GM11168 (cell line): Measurements from ENCODE around the gene KRT82.
"Not testable (repeated sequence)": the region's sequence is repeated elsewhere in the genome, so short reads cannot be mapped to it uniquely, and the experiment has no call there.

ENCODE experiments used
- in situ Hi-C: fragments of 300-500 bp; cut with MboI; formaldehyde crosslinking; loops from one replicate; pipeline ENCODE4 v1.12.0; 2022; ENCODE audit warnings: low sequenced_read_pairs; ENCODE audit not compliant: unreplicated experiment

KRT82 gene

DNA sequence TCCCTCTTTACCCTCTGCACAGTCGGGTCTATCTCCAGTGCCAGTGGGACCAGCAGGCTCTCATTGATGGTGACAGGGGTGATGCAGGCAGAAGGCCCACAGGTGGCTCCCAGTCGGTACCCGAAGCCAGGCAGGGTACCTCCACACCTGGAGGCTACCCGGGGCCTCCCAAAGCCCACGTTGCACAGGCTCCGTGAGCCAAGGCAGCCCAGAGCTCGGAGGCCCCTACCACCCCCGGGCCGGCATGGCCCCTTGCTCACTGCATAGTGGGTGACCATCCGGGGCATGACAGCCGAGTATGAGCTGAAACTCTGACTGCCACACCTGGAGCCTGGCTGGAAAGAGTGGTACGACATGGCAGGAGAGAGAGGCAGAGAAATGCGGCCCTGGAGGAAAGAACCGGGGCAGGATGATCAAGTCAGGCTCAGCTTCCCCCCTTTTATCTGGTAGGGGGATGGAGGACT lies at the start of gene KRT82:
Gene KRT82, minus strand, starts transcription at position 414 of the 464 bp plus-strand sequence. Its CDS starts 58 bp downstream, at position 356.
- in situ Hi-C loops, result no loop called here

DNA sequence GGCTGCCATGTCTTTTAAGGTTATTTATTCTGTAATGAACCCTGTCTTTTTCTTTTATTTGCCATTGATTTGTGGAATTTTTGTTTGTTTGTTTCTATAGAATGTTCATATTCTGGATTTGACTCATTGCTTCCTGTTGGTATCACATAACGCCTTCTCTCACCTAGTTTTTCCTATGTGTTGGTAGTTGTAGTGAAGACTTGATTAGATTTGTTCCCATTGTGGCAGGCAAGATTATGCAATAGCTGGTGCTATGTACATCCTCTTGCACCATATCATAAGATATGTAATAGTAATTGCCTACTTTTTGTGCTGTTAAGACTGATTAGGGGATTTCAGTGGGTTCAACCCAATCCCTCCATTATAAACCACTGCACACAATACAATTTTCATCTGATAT lies 49.7 kb upstream of the KRT82 start:
- in situ Hi-C loops, result no loop called here

DNA sequence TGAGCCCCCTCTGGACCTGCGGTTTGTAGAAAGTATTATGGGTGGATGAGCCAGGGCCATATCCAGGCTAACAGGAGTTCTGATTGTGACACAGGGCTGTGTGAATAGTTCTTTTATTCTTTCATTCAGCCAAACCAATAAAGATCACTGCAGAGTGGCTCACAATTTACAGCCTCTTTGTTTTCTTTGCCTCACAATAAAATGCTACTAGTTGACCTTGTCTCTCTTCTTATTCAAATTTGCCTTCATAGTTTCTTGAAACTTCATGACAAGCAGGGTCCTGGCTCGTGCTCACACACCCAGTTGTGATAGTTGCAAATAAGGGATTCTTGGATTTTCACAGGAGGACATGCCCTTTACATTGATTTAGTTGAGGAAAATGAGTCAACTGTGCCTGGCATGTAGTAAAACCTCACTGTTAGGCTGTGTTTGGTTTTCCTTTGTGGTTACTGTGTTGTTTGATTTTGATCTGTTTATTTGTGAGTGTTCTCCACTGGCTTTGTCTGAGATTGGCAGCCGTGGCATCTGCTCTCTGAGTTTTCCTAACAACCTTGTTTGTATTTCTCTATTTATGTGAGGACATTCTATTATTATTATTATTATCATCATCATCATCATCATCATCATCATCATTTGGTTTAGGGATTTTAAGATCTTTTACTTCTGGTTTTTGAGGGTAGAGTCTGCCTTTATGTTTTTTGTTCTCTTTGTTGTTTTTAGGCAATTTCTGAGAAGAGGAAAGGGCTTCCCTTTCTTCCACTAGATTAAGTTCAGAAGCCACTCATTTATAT lies 48.5 kb upstream of the KRT82 start:
- in situ Hi-C loops, result no loop called here

DNA sequence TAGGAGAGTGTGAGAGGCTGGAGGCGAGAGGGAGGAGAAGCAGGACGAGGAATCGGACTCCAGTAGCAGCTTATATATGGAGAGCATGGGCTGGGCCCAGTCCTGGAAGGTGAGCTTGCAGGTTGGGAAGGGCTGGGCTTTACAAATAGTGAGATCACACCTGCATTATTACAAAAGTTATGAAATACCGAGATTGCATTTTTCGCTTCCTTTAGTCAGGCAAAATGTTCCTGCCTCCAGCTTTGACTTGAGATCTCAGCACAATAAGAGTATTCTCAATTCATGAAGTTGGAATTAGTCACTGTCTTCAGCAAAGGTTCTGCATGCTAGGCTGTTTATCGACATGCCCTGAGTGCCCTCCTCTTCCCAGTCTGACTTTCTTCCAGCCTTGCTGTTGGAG lies 46.0 kb upstream of the KRT82 start, which contains the start of gene KRT6B:
Gene KRT6B, minus strand, starts transcription at position 46 of the 400 bp plus-strand sequence. CDS start 68 bp downstream, outside the sequence.
- in situ Hi-C loops, result no loop called here

DNA sequence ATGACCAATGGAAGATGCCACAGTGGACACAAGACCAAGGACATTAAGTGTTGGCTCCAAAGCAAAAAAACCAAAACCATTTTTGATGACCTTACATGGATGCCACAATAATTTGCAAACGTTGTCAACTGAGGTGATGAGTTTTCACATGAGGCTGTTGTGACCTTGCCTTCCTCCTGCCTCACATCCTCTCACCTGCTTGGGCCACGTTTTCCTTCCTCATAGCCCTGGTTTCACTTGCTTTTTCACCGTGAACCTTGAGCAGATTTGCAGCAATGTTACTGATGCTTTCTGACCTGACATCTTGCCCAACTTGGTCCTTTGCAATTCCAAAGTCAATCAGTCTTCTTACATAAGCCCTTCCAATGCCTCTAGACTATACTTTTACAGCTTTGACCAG lies 42.1 kb upstream of the KRT82 start:
- in situ Hi-C loops, result no loop called here

DNA sequence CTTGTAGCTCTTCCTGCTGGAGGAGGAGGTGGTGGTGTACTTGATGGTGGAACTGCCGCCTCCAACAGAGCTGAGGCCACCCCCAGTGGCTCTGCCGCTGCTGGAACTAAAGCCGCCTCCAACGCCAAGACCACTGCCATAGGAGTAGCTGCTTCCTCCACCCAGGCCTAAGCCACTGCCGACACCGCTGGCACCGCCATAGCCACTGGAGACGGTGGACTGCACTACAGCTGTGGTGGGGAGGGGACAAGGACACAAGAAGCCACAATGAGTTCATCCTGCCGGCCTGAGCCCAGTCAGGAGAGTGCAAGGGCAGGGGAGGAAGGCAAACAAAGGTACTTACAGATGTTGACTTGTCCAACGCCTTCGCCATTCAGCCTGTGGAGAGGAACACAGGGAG lies 41.1 kb upstream of the KRT82 start:
- in situ Hi-C loops, result not testable (repeated sequence)

DNA sequence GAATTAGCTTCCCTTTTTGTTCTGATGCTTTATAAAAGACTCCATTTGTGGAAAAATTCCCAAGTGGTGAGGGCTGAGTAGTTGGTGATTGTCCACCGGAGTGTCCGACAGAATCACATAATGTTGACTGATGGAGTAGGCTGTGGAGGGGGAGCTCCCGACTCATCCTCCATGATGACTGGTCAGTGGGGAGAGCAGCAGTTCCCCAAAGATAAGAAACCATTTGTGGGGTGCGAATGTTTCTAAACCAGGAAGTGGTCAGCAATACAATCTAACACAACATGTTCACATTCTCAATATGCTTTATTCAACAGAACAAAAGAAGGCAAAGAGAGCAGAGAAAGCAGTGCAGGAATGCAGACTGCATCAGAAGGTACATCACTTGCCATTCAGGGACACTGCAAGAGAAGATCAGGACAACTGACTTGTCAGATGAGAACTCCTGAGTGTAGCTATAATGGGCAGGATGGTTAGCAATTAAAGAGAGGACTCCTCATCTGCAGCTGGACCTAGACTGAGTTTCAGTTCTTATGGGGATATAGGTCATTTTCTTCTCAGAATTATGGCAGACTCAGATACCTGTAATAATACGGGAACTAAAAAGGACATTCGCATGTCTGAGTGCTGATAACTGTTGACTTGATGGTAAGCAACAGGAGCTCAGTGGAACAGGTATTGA lies 40.4 kb upstream of the KRT82 start:
- in situ Hi-C loops, result no loop called here

DNA sequence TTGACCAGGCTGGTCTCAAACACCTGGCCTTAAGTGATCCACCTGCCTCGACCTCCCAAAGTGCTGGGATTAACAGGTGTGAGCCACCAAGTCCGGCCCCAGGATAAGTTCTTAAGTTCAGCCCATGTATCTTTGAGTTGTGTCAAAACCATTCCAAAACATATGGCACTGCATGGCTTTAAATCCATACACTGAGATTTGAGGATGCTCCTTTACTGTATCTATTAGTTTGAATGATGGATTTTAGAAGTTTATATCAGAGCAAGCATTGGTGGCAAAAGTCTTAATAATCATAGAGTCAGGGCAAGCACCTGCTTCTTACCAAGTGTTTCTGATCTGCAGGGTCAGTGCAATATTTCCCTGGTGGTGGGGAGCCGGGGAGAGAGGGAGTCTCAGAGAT lies 39.7 kb upstream of the KRT82 start:
- in situ Hi-C loops, result no loop called here

DNA sequence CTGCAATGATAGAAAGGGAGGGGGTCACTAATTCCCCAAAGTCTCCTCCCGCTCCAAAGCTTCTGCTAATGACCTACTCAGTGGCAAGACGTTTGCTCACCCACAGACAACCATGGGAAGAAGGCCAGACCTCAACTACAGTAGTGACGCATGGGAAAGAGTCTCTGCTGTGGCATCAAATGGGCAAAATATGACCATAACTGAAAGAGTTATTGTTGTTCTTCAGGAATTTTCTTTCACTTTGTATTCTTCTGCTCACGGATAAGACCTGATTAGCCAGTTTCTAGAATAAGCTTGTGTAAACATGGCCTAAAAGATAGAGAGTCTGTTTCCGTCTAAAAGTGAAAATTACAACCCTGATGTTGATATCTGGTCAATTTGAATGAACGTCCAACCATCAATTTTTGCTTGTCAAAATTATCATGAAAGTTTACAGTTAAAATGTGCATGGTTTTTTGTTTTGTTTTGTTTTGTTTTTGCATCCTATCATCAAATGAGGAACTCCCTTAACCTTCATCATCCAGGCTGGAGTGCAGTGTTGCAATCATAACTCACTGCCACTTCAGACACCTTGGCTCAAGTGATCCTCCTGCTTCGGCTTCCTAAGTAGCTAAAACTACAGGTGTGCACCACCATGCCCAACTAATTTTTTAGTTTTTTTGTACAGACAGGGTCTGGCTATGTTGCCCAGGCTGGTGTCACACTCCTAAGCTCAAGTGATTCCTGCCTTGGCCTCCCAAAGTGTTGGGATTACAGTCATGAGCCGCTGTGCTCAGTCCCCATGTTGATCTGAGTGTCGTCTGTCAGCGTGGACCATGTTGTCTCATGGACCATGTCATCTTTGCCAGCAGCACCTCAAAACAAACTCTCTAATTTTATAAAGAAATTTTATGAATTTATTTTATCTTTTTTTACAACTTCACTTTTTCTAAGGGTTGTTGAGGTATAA lies 38.8 kb upstream of the KRT82 start:
- in situ Hi-C loops, result no loop called here

DNA sequence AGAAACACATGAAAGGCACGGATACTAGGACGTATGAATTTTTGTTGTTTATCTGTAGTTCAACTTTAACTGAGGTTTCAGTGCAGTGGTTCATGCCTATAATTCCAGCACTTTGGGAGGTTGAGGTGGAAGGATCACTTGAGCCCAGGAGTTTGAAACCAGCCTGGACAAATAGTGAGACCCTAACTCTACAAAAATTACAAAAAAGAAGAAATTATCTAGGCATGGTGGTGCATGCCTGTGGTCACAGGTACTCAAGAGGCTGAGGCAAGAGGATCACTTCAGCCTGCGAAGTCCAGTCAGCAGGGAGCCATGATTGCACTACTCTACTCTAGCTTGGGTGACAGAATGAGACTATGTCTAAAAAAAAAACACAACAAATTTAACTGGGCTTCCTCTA lies 37.8 kb upstream of the KRT82 start:
- in situ Hi-C loops, result no loop called here

DNA sequence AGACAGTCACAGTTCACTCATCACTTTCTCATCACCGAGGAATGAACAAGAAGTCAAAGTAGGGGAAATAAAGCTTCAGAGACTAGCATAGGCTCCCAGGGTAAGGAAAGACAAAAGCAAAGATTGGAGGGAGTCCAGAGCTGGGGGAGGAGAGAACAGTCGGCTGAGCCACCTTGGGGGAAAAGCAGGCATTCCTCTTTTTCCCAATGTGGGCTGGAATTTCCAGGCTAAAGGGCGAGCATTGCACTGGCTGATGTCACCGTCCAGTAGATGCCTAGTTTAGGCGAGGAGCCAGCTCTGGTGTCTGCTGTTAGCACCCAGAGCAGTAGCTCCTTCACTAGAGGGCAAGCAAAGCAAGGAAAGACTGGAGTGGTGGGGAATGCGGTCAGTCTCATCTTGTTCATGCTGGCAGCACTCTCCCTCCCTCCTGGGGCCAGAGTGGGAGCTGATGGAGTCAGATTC lies 36.5 kb upstream of the KRT82 start:
- in situ Hi-C loops, result no loop called here

DNA sequence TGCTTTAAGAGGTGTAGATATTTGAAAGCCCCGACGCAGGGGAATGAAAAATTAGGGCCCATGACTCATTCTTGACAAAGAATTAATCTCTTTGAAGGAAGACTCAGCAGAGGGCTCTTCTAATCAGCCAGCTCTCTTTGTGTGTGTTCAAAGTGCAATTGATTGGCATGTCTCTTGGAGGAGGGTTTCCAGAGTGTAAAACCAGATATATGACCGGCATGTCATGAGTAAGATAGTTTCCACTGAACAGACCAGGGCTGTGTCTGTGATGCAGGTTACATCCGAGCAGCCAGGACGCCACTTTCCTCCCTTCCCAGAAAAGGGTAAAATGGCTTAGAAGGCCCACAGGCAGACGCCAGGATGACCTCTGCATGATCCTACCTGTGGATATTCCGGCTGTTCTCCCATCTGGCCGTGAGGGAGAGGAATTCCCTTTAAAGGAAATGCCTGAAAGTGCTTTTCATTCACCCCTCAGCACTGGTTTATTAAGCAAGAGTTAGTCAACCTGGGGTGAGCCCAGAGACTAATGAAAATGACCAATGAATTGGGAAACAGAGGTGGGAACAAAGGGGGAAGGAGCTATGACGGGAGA lies 35.3 kb upstream of the KRT82 start:
- in situ Hi-C loops, result no loop called here

DNA sequence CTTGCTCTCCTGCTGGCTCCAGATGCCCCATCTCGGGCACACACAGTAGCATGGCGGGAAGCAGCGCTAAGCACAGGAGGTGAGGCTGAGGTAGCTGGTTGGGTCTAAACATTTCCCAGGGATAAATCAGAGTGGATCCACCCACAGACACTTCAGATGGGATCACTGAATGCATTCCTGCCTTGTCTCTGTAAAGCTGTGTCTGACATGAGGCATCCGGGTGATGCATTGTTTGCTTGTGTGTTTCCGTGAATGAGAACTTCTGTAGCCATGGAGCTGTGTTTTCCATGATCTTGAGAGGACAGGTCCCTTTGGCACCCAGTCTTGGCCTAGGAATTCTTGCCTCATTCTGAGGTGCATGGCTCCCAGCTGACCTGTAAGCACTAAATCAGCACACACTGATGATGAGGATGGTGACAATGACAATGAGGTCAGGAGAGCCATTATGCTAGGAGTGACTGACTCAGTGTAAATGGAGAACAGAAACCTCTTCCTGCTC lies 34.7 kb upstream of the KRT82 start:
- in situ Hi-C loops, result no loop called here

DNA sequence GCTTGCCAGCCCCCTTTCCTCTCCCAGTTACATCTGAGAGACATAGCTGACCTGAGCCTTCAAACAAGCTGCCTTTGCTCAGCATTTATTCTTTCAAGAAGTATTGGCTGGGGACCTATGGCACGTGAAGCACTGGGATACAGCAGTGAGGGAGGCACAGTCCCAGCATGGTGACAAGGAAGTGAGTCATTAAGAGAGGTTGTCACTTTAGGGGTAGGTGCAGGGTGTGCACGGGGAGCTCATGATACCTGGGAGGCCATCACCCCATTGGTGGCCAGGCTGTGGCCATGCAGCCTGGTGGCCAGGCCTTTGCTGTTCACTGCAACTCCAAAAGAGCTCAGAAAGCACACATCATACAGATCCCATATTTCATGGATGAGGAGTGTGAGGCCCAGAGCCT lies 33.7 kb upstream of the KRT82 start:
- in situ Hi-C loops, result no loop called here

DNA sequence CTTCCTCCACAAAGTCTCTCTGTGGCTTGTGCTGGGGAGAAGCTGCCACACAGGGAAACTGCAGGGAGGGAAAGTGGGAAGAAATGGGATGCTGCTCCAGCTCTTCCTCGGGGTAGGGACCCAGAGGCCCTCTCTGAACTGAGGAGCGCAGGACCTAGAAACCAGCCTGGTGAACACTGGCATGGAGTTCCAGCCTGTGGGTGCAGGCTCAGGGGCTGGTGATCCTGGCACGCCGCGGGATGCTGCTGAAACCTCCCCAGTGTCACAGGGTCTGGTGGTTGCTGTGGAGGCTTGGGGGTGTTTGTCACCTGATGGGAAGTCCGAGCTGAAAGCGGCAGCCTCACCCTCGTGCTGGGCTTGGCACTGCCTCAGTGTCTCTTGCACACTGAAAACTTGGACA lies 33.3 kb upstream of the KRT82 start:
- in situ Hi-C loops, result no loop called here

DNA sequence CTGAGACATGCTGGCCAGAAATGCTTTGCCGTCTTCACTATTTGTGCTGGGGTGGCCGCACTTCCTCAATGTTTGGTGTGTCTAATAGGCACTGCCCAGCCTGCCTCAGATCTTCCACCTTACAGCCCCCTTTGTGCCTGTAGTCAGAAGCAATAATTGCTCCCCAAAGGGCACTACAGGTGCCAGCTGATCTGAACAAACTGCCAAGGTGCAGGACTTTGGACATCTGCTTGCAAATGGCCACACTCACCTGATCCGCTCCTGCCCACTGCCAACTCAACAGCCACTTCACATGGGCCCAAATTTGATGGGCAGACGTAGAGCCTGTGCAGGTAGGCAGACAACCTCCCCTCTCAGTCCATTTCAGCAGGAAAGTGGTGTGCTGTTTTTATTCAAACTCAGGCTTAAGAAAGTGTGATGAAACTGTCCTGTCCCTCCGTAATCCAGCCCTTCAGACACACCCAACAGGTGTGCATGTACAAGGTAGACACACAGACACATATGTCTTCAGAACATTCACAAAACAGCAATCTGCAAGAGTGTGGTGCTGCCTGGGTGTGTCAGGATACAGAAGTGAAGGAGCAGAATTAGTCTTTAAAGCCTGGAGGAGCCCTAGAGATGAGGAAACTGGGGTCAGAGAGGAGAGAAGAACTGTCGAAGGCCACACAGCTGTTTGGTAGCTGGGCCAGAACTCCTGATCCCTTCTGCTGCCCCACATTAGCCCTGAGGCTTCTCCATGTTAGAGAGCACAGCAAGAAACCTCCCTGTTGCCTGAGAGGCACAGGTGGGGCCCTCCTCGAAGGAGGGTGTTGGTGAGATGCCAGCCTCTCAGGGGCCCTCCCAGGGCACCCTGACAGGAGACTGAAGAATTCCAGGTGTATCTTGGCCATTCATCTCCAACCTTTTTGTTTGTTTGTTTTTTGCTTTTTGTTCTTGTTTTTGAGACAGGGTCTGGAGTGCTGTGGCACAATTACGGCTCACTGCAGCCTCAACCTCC lies 32.5 kb upstream of the KRT82 start:
- in situ Hi-C loops, result no loop called here

DNA sequence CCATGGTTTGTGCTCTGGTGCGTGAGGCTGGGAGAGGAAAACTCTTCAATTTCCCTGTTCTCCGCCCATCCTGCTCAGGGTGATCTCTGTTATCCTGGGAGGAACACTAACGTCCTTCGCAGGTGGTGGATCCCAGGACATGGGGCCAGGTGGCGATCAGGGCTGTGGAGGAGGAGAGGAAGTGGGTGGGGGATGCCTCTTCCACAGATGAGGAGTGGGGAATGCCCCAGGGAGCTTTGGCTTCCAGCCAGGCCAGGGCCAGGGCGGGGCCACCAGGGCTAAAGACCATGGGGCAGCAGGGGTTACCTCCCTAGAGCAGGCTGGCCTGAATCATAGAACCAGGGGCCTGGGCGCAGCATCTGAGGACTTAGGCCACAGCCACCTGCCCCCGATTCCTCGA lies 31.4 kb upstream of the KRT82 start:
- in situ Hi-C loops, result no loop called here

DNA sequence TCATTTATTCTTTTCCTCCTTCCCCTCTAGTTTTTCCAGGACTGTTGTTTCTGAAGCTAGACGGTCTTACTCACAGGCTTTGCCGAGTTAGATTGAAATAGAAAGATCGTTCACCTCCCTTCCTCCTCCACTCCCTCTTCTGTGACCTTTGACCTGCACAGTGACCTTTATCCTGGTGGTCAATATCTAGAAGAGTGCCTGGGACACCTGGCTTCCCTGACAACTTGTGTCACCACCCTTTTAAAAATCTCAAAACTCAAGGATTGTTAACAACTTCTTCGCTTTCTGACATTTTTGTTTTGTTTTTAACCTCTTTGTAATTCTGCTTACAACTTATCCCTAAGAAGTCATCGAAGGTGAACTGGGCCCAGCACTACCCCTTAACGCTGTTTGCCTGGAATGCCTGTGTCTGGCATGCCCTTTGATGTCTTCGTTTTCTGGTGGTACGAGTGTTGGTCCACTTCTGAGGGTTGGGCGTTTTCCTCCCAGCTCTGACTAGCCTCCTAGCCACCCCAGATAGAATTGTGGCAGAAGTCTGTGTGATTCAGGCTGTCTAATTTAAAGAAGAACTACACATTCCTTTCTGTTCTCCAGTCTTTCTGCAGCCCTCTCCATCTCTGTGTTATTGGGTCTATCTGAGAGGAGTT lies 30.8 kb upstream of the KRT82 start:
- in situ Hi-C loops, result no loop called here
